DMS53 treated with DMSO at 0.1 percent for 48 hours (cell line): ENCODE measurements around the gene SETMAR.
"Not testable (repeated sequence)": the region's sequence is repeated elsewhere in the genome, so short reads cannot be mapped to it uniquely, and the experiment has no call there.

Experiments
- DNase-seq: peaks from one replicate; lab custom pipeline; 2025; ENCODE audit not compliant: unreplicated experiment; lab: John Stamatoyannopoulos, UW

SETMAR gene

GRCh38 chr3:4313606-4314293, 10.6 kb downstream of the SETMAR start:
- DNase-seq: no peak

- no peak for DNase-seq
These were observed 11.5 kb downstream of the SETMAR start for GRCh38 chr3:4314688-4315087.

- no peak for DNase-seq
These were observed 17.1 kb downstream of the SETMAR start for GRCh38 chr3:4320096-4320911.

GRCh38 chr3:4321732-4322131, 18.6 kb downstream of the SETMAR start:
- no peak for DNase-seq

GRCh38 chr3:4322635-4323034, 19.5 kb downstream of the SETMAR start:
- no peak for DNase-seq

GRCh38 chr3:4323246-4324027, 20.3 kb downstream of the SETMAR start:
- DNase-seq: no peak

- no peak for DNase-seq
These were observed 23.7 kb downstream of the SETMAR start for GRCh38 chr3:4326868-4327267.

- not testable (repeated sequence) for DNase-seq
These were observed 26.6 kb downstream of the SETMAR start for GRCh38 chr3:4329806-4330205.

GRCh38 chr3:4332111-4332510, 28.9 kb downstream of the SETMAR start:
- DNase-seq: no peak

GRCh38 chr3:4332574-4332973, 29.4 kb downstream of the SETMAR start:
- DNase-seq: no peak

GRCh38 chr3:4332991-4333390, 29.8 kb downstream of the SETMAR start:
- DNase-seq: no peak

GRCh38 chr3:4334548-4334947, 31.4 kb downstream of the SETMAR start:
- no peak for DNase-seq

- DNase-seq: no peak
These were observed 32.8 kb downstream of the SETMAR start for GRCh38 chr3:4335840-4336562.

GRCh38 chr3:4336850-4337546, 33.8 kb downstream of the SETMAR start:
- no peak for DNase-seq

GRCh38 chr3:4338751-4339150, 35.6 kb downstream of the SETMAR start:
- DNase-seq: no peak

- no peak for DNase-seq
These were observed 36.9 kb downstream of the SETMAR start for GRCh38 chr3:4340077-4340410.

- no peak for DNase-seq
These were observed 37.5 kb downstream of the SETMAR start for GRCh38 chr3:4340411-4341335.

GRCh38 chr3:4341336-4341675, 38.1 kb downstream of the SETMAR start:
- DNase-seq: no peak

- no peak for DNase-seq
These were observed 40.1 kb downstream of the SETMAR start for GRCh38 chr3:4343258-4343657.

- peak; percentile 0 for DNase-seq
These were observed 47.6 kb downstream of the SETMAR start for GRCh38 chr3:4350789-4351163.
